Mesenchymal stem cell (in vitro differentiated cells and primary cell): ENCODE measurements around the gene PRKCA.
A peak's percentile ranks its signal among the peaks of the same experiment; 100 is the strongest.
"Not testable (repeated sequence)": the region's sequence is repeated elsewhere in the genome, so short reads cannot be mapped to it uniquely, and the experiment has no call there.

ENCODE experiments used
- DNase-seq: peaks from one replicate; pipeline ENCODE4 v3.0.0-alpha.2; 2013
- H2AFZ ChIP-seq: one replicate; pipeline ENCODE4 v1.6.1; 2013; ENCODE audit warnings: low read depth, mild to moderate bottlenecking, control low read depth, inconsistent platforms, low read length, moderate library complexity
- H2AK5ac ChIP-seq: 2 replicates; pipeline ENCODE4 v1.6.1; 2013; ENCODE audit warnings: low read length, moderate library complexity, mild to moderate bottlenecking, inconsistent platforms; ENCODE audit not compliant: severe bottlenecking
- H2BK120ac ChIP-seq: one replicate; pipeline ENCODE4 v1.6.1; 2013; ENCODE audit warnings: low read depth, mild to moderate bottlenecking, inconsistent platforms, low read length, moderate library complexity
- H2BK12ac ChIP-seq, 2 experiments: one replicate each; pipeline ENCODE4 v1.6.1; 2013; ENCODE audit warnings: inconsistent platforms in 2 of 2, low read length in 2 of 2, mild to moderate bottlenecking in 2 of 2, moderate library complexity in 2 of 2, control low read depth in 1 of 2
- H2BK15ac ChIP-seq: one replicate; pipeline ENCODE4 v1.6.1; 2013; ENCODE audit warnings: mild to moderate bottlenecking, low read depth, inconsistent platforms; ENCODE audit not compliant: poor library complexity, severe bottlenecking
- H2BK5ac ChIP-seq: 2 replicates; pipeline ENCODE4 v1.6.1; 2013; ENCODE audit warnings: low read depth, mild to moderate bottlenecking, low read length, control low read depth, inconsistent platforms; ENCODE audit not compliant: poor library complexity, severe bottlenecking
- H3K14ac ChIP-seq, 2 experiments: one replicate each; pipeline ENCODE4 v1.6.1; 2013; ENCODE audit warnings: inconsistent platforms in 2 of 2, low read length in 2 of 2, control low read depth in 1 of 2, mild to moderate bottlenecking in 1 of 2, moderate library complexity in 1 of 2
- H3K18ac ChIP-seq, 2 experiments: one replicate each; pipeline ENCODE4 v1.6.1; 2013; ENCODE audit warnings: inconsistent platforms in 2 of 2, low read length in 2 of 2, control low read depth in 1 of 2, low read depth in 1 of 2, mild to moderate bottlenecking in 1 of 2
- H3K23ac ChIP-seq, 2 experiments: one replicate each; pipeline ENCODE4 v1.6.1; 2013; ENCODE audit warnings: inconsistent platforms in 2 of 2, low read length in 2 of 2, mild to moderate bottlenecking in 2 of 2, moderate library complexity in 2 of 2, control low read depth in 1 of 2
- H3K27ac ChIP-seq: 2 replicates; pipeline ENCODE4 v1.5.1; 2013; ENCODE audit warnings: mild to moderate bottlenecking, moderate library complexity, low read length, control low read depth, inconsistent platforms; ENCODE audit not compliant: poor library complexity, severe bottlenecking
- H3K27me3 ChIP-seq, 2 experiments: 2 replicates each; pipeline versions ENCODE4 v1.6.1 to v1.7.0; 2013; ENCODE audit warnings: low read length in 2 of 2, mild to moderate bottlenecking in 2 of 2, moderate library complexity in 2 of 2, control low read depth in 1 of 2, inconsistent platforms in 1 of 2; ENCODE audit not compliant: control insufficient read depth in 1 of 2, insufficient read depth in 1 of 2
- H3K36me3 ChIP-seq, 2 experiments: 2 replicates each; pipeline versions ENCODE4 v1.6.1 to v1.7.0; 2013; ENCODE audit warnings: low read length in 2 of 2, control low read depth in 1 of 2, inconsistent platforms in 1 of 2, low read depth in 1 of 2, mild to moderate bottlenecking in 1 of 2; ENCODE audit not compliant: insufficient read depth in 2 of 2, control insufficient read depth in 1 of 2
- H3K4ac ChIP-seq, 2 experiments: one replicate each; pipeline ENCODE4 v1.6.1; 2013; ENCODE audit warnings: inconsistent platforms in 2 of 2, low read length in 2 of 2, mild to moderate bottlenecking in 2 of 2, moderate library complexity in 2 of 2, control low read depth in 1 of 2, low read depth in 1 of 2
- H3K4me1 ChIP-seq: 2 replicates; pipeline ENCODE4 v1.6.1; 2013; ENCODE audit warnings: low read depth, low read length, control low read depth; ENCODE audit not compliant: control insufficient read depth, insufficient read depth
- H3K4me2 ChIP-seq: 2 replicates; pipeline ENCODE4 v1.6.1; 2013; ENCODE audit warnings: low read length, mild to moderate bottlenecking, inconsistent platforms; ENCODE audit not compliant: poor library complexity, severe bottlenecking
- H3K4me3 ChIP-seq, 2 experiments: 2 replicates each; pipeline versions ENCODE4 v1.5.1 to v1.7.0; 2013; ENCODE audit warnings: low read length in 2 of 2, mild to moderate bottlenecking in 2 of 2, control low read depth in 1 of 2, low read depth in 1 of 2; ENCODE audit not compliant: insufficient read depth in 1 of 2
- H3K79me1 ChIP-seq: replicated peaks from 2 replicates; pipeline ENCODE4 v1.6.1; 2013; ENCODE audit warnings: mild to moderate bottlenecking, control low read depth, low read length, inconsistent platforms; ENCODE audit not compliant: poor library complexity, severe bottlenecking
- H3K9ac ChIP-seq: 2 replicates; pipeline ENCODE4 v1.7.0; 2013; ENCODE audit warnings: mild to moderate bottlenecking, low read length, moderate library complexity
- H3K9me3 ChIP-seq: 2 replicates; pipeline ENCODE4 v1.7.0; 2013; ENCODE audit warnings: mild to moderate bottlenecking, low read length; ENCODE audit not compliant: control insufficient read depth
- H4K8ac ChIP-seq: one replicate; pipeline ENCODE4 v1.6.1; 2013; ENCODE audit warnings: inconsistent platforms, mild to moderate bottlenecking, low read length, moderate library complexity
- H4K91ac ChIP-seq: one replicate; pipeline ENCODE4 v1.6.1; 2013; ENCODE audit warnings: mild to moderate bottlenecking, low read length, inconsistent platforms
- WGBS: methylation state at CpG from one replicate; pipeline ENCODE4 v1.1.7; 2013; ENCODE audit warnings: mixed read lengths; 5-methylcytosine and 5-hydroxymethylcytosine counted together

PRKCA gene

GRCh38 chr17:66398617-66399016 lies 96.2 kb downstream of the PRKCA start:
- H3K23ac ChIP-seq = no peak overlapping the region
- 96% methylated on average over 3 of the region's 8 CpGs for WGBS
- H3K36me3 ChIP-seq = peaks cover 0 to 2% of the 10 kb centered on the region in 2 experiments
- H2BK5ac ChIP-seq = no peak overlapping the region
- no peak overlapping the region for H4K91ac ChIP-seq
- H2BK12ac ChIP-seq = no peak overlapping the region
- H3K9me3 ChIP-seq = no peaks in the 10 kb centered on the region
- H3K4me1 ChIP-seq = no peaks in the 10 kb centered on the region
- H3K4me3 ChIP-seq = no peak overlapping the region
- no peak overlapping the region for H2BK15ac ChIP-seq
- no peak overlapping the region for H2AFZ ChIP-seq
- no peak for DNase-seq
- H2AK5ac ChIP-seq = no peak overlapping the region
- H3K4me2 ChIP-seq = no peak overlapping the region
- peaks cover 24% of the 10 kb centered on the region for H3K79me1 ChIP-seq
- H3K27ac ChIP-seq = no peak overlapping the region
- H3K18ac ChIP-seq = no peak overlapping the region
- no peak overlapping the region for H3K4ac ChIP-seq
- H2BK120ac ChIP-seq = no peak overlapping the region
- H4K8ac ChIP-seq = no peak overlapping the region
- no peaks in the 10 kb centered on the region for H3K27me3 ChIP-seq
- no peak overlapping the region for H3K9ac ChIP-seq
- H3K14ac ChIP-seq = peak overlapping the region in 1 of 2 experiments; percentile 3

DNA sequence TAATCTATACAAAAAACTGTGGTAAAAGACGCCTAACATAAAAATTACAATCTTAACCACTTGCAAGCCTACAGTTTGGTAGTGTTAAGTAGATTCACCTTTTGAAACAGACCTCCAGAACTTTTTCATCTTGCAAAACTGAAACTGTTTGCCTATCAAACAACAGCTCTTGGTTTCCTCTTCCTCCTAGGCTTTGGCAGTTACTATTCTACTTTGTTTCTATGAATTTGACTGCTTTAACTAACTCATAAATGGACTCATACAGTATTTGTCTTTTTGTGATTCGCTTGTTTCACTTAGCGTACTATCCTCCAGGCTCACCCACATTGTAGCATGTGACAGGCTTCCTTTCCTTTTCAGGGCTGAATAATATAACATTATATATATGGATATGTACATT lies 97.0 kb downstream of the PRKCA start:
- 100% methylated on average over 1 of the region's 3 CpGs for WGBS
- no peak overlapping the region for H4K8ac ChIP-seq

DNA sequence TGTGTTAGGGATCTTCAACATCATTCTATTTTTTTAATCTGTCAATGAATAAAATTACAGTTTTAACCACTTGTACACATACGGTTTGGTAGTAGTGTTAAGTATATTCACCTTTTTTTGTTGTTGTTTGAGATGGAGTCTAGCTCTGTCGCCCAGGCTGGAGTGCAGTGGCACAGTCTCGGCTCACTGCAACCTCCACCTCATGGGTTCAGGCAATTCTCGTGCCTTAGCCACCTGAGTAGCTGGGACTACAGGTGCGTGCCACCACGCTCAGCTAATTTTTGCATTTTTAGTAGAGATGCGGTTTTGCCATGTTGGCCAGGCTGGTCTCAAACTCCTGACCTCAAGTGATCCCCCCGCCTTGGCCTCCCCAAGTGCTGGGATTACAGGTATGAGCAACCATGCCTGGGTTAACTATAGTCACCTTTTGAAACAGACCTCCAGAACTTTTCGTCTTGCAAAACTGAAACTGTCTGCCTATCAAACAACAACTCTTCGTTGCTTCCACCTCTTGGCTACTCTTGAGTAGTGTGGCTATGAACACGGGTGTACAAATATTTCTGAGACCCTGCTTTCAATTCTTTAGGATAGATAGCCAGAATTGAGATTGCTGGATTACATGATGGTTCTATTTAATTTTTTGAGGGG lies 97.8 kb downstream of the PRKCA start:
- H3K9ac ChIP-seq, H3K14ac ChIP-seq, H2AFZ ChIP-seq, H3K27me3 ChIP-seq, H3K4ac ChIP-seq, DNase-seq, H2BK5ac ChIP-seq, H3K36me3 ChIP-seq, H2BK120ac ChIP-seq, H2BK12ac ChIP-seq, H3K9me3 ChIP-seq, H3K4me3 ChIP-seq, H2AK5ac ChIP-seq, H2BK15ac ChIP-seq, H4K8ac ChIP-seq, H3K18ac ChIP-seq, H3K23ac ChIP-seq, H3K4me2 ChIP-seq, H3K4me1 ChIP-seq, H3K27ac ChIP-seq, H4K91ac ChIP-seq: not testable (repeated sequence)
- 97% methylated on average over 11 of the region's 11 CpGs for WGBS
- H3K79me1 ChIP-seq = peaks cover 23% of the 10 kb centered on the region

More for the DNA sequence above, 97.0 kb downstream of the PRKCA start:
- Histone ChIP-seq H3K4ac (no peak overlapping the region), H2AK5ac (no peak overlapping the region), H2BK120ac (no peak overlapping the region), H2AFZ (no peak overlapping the region), H4K91ac (no peak overlapping the region), H2BK5ac (no peak overlapping the region), H3K14ac (no peak overlapping the region), H3K4me2 (no peak overlapping the region), H3K18ac (no peak overlapping the region), H3K9me3 (no peaks in the 10 kb centered on the region), H3K23ac (no peak overlapping the region), H2BK12ac (no peak overlapping the region), H3K4me3 (no peak overlapping the region), H3K9ac (no peak overlapping the region), H3K27me3 (no peaks in the 10 kb centered on the region), H3K27ac (no peak overlapping the region), H3K79me1 (peaks cover 22% of the 10 kb centered on the region), H3K36me3 (no peaks in the 10 kb centered on the region), H3K4me1 (no peaks in the 10 kb centered on the region), H2BK15ac (no peak overlapping the region)
- no peak for DNase-seq

DNA sequence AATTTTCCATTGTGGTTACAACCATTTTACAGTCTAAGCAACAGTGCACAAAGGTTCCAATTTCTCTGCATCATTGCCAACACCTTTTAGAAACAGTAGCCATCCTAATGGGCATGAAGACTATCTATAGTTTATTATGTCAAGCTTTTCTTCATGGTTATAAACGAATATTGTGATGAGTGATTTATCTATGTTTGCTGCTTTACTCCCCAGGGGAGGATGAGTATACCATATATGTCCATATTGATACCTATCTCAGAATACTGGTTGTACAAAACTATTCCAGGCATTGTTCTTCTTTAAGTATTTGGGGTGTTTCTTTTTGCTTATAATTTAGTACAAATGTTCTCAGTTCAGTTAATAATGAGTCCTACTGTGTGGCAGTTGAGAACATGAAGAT lies 98.3 kb downstream of the PRKCA start:
- no peaks in the 10 kb centered on the region for H3K4me1 ChIP-seq
- H3K4me2 ChIP-seq = no peak overlapping the region
- no peak overlapping the region for H2BK15ac ChIP-seq
- no CpG with 5 or more reads among the region's 1 CpG for WGBS
- no peak overlapping the region for H3K4ac ChIP-seq
- DNase-seq = no peak
- no peaks in the 10 kb centered on the region for H3K27me3 ChIP-seq
- H4K91ac ChIP-seq = no peak overlapping the region
- no peak overlapping the region for H3K14ac ChIP-seq
- H3K4me3 ChIP-seq = no peak overlapping the region
- H2AK5ac ChIP-seq = no peak overlapping the region
- no peak overlapping the region for H3K18ac ChIP-seq
- H3K27ac ChIP-seq = no peak overlapping the region
- H2BK12ac ChIP-seq = no peak overlapping the region
- H2BK120ac ChIP-seq = no peak overlapping the region
- H3K79me1 ChIP-seq = peaks cover 23% of the 10 kb centered on the region
- H2AFZ ChIP-seq = no peak overlapping the region
- no peak overlapping the region for H2BK5ac ChIP-seq
- H3K9me3 ChIP-seq = no peaks in the 10 kb centered on the region
- no peak overlapping the region for H4K8ac ChIP-seq
- H3K9ac ChIP-seq = no peak overlapping the region
- H3K23ac ChIP-seq = no peak overlapping the region
- H3K36me3 ChIP-seq = no peaks in the 10 kb centered on the region
